ENCODE results near the gene MYLK.

MYLK gene

GRCh38 chr3:123773681-123774431 is 110.3 kb downstream of the MYLK start:
- Histone ChIP-seq H3K27me3 (ENCODE audit: insufficient read depth, poor library complexity, severe bottlenecking) (peaks cover 3% of the 10 kb centered on the region), H3K27ac (replicated peaks) (no peak overlapping the region), H3K4me3 (replicated peaks; ENCODE audit: insufficient read depth, low read length) (no peak overlapping the region)
- TF ChIP-seq GABPA (IDR thresholded peaks at IDR 0.05; ENCODE audit: low read depth) (no peak), POLR2AphosphoS5 (IDR thresholded peaks at IDR 0.05; ENCODE audit: low read depth) (no peak)
- no peak for DNase-seq (ENCODE audit: low read depth in 1 of 2, low spot score in 1 of 2)

- Histone ChIP-seq H3K4me3 (replicated peaks; ENCODE audit: insufficient read depth, low read length) (no peak overlapping the region), H3K27ac (replicated peaks) (no peak overlapping the region), H3K27me3 (ENCODE audit: insufficient read depth, poor library complexity, severe bottlenecking) (peaks cover 3% of the 10 kb centered on the region)
- TF ChIP-seq SPI1 (IDR thresholded peaks at IDR 0.05; ENCODE audit: borderline replicate concordance, low read depth), result no peak
- TF ChIP-seq REST (IDR thresholded peaks at IDR 0.05; ENCODE audit: insufficient replicate concordance, low read depth), result no peak
- no peak for TF ChIP-seq CTCF (IDR thresholded peaks at IDR 0.05; ENCODE audit: insufficient read depth, low read length)
- TF ChIP-seq GABPA (IDR thresholded peaks at IDR 0.05; ENCODE audit: low read depth), result no peak
- TF ChIP-seq POLR2AphosphoS5 (IDR thresholded peaks at IDR 0.05; ENCODE audit: low read depth), result no peak
- DNase-seq (ENCODE audit: low read depth in 1 of 2, low spot score in 1 of 2), result no peak
These were observed 114.8 kb downstream of the MYLK start for GRCh38 chr3:123769356-123769743.

- no peak for DNase-seq (ENCODE audit: low read depth in 1 of 2, low spot score in 1 of 2)
- H3K4me3 ChIP-seq (replicated peaks; ENCODE audit: insufficient read depth, low read length), result no peak overlapping the region
- H3K27me3 ChIP-seq (ENCODE audit: insufficient read depth, poor library complexity, severe bottlenecking), result peaks cover 3% of the 10 kb centered on the region
- TF ChIP-seq REST (IDR thresholded peaks at IDR 0.05; ENCODE audit: insufficient replicate concordance, low read depth) (no peak), POLR2AphosphoS5 (IDR thresholded peaks at IDR 0.05; ENCODE audit: low read depth) (no peak), CTCF (IDR thresholded peaks at IDR 0.05; ENCODE audit: insufficient read depth, low read length) (no peak), GABPA (IDR thresholded peaks at IDR 0.05; ENCODE audit: low read depth) (no peak), SPI1 (IDR thresholded peaks at IDR 0.05; ENCODE audit: borderline replicate concordance, low read depth) (no peak)
- no peak overlapping the region for H3K27ac ChIP-seq (replicated peaks)
These were observed 115.4 kb downstream of the MYLK start for GRCh38 chr3:123768480-123769355.

GRCh38 chr3:123767564-123768292 is 116.4 kb downstream of the MYLK start:
- no peak overlapping the region for H3K4me3 ChIP-seq (replicated peaks; ENCODE audit: insufficient read depth, low read length)
- no peak for DNase-seq (ENCODE audit: low read depth in 1 of 2, low spot score in 1 of 2)
- H3K27ac ChIP-seq (replicated peaks), result no peak overlapping the region
- TF ChIP-seq SPI1 (IDR thresholded peaks at IDR 0.05; ENCODE audit: borderline replicate concordance, low read depth) (no peak), POLR2AphosphoS5 (IDR thresholded peaks at IDR 0.05; ENCODE audit: low read depth) (no peak), GABPA (IDR thresholded peaks at IDR 0.05; ENCODE audit: low read depth) (no peak), REST (IDR thresholded peaks at IDR 0.05; ENCODE audit: insufficient replicate concordance, low read depth) (no peak), CTCF (IDR thresholded peaks at IDR 0.05; ENCODE audit: insufficient read depth, low read length) (no peak)
- H3K27me3 ChIP-seq (ENCODE audit: insufficient read depth, poor library complexity, severe bottlenecking), result peaks cover 3% of the 10 kb centered on the region

Data from HL-60 (cell line).